GM12878 (cell line): Measurements from ENCODE around the gene ACACA. TPM values are rescaled to one million over a fixed set of nuclear protein-coding genes. Genes with fewer than 3 reads are reported as not detected.

Source experiments
- ATAC-seq: fragments of 200-7000 bp; cut with Tn5 transposase; 3 replicates; pipeline ENCODE4 v1.9.1; 2020; ENCODE audit warnings: mild to moderate bottlenecking, moderate library complexity
- BruUV-seq: library from RNA; stranded (reverse); fragments of 400-500 nt; replicated peaks from 2 replicates; lab custom pipeline; 2021; lab: Mats Ljungman, UMichigan
- CTCF ChIA-PET: fragments of 300-600 bp; sonication (Branson Sonifier 250); formaldehyde crosslinking; extraction: SDS; loops from one replicate; lab custom pipeline; 2021; ENCODE audit warnings: inconsistent platforms; lab: Yijun Ruan, JAX
- POLR2A ChIA-PET: fragments of 350-600 bp; formaldehyde crosslinking; extraction: SDS; loops from one replicate; lab custom pipeline; 2021; ENCODE audit warnings: inconsistent platforms; lab: Charles Lee
- RAD21 ChIA-PET: fragments of 300-600 bp; sonication (Branson Sonifier 250); formaldehyde crosslinking; loops from one replicate; lab custom pipeline; 2023; ENCODE audit warnings: antibody characterized with exemption; ENCODE audit not compliant: unreplicated experiment; lab: Charles Lee
- SMC1A ChIA-PET: fragments of 300-600 bp; sonication (Branson Sonifier 250); formaldehyde crosslinking; loops from one replicate; lab custom pipeline; 2023; ENCODE audit not compliant: unreplicated experiment, uncharacterized antibody; lab: Charles Lee
- DNase-seq: peaks from one replicate; pipeline ENCODE4 v3.0.0-alpha.2; 2011; ENCODE audit warnings: low read depth, low spot score
- FAIRE-seq: peaks from 3 replicates; lab custom pipeline; 2011; peaks lifted over from hg19 to GRCh38; lab: Jason Lieb, UNC
- H2AFZ ChIP-seq: 2 replicates; pipeline ENCODE4 v1.6.0; 2011; ENCODE audit warnings: low read depth, low read length, control low read depth; ENCODE audit not compliant: control insufficient read depth
- H3K27ac ChIP-seq: 2 replicates; pipeline ENCODE4 v1.5.1; 2011; ENCODE audit warnings: control low read depth; ENCODE audit not compliant: control insufficient read depth, insufficient read depth
- H3K27me3 ChIP-seq, 2 experiments: replicated peaks in 1 of 2; 2 replicates each; pipeline versions ENCODE4 v1.6.0 to v1.6.1; 2011; ENCODE audit warnings: low read length in 1 of 2; ENCODE audit not compliant: control insufficient read depth in 2 of 2, insufficient read depth in 2 of 2
- H3K36me3 ChIP-seq, 2 experiments: 2 replicates each; pipeline ENCODE4 v1.5.1; 2011; ENCODE audit warnings: low read length in 1 of 2; ENCODE audit not compliant: control insufficient read depth in 2 of 2, insufficient read depth in 2 of 2
- H3K4me1 ChIP-seq: 2 replicates; pipeline ENCODE4 v1.6.1; 2011; ENCODE audit warnings: mild to moderate bottlenecking, low read length, moderate library complexity, mixed read lengths; ENCODE audit not compliant: control insufficient read depth, insufficient read depth
- H3K4me2 ChIP-seq: 2 replicates; pipeline ENCODE4 v1.6.0; 2011; ENCODE audit warnings: control low read depth; ENCODE audit not compliant: control insufficient read depth, insufficient read depth
- H3K4me3 ChIP-seq: fragments of 200-600 bp; sonication (generic); 2 replicates; pipeline ENCODE4 v1.5.1; 2016
- H3K79me2 ChIP-seq: 2 replicates; pipeline ENCODE4 v1.6.0; 2011; ENCODE audit warnings: low read length; ENCODE audit not compliant: control insufficient read depth, insufficient read depth
- H3K9ac ChIP-seq: 2 replicates; pipeline ENCODE4 v1.8.0; 2011; ENCODE audit warnings: low read length, control low read depth, mixed read lengths; ENCODE audit not compliant: control insufficient read depth, insufficient read depth
- H3K9me3 ChIP-seq: replicated peaks from 3 replicates; pipeline ENCODE4 v1.5.1; 2011; ENCODE audit warnings: mild to moderate bottlenecking, low read length; ENCODE audit not compliant: control insufficient read depth, insufficient read depth
- H4K20me1 ChIP-seq: 2 replicates; pipeline ENCODE4 v1.6.0; 2011; ENCODE audit not compliant: control insufficient read depth, insufficient read depth
- ASH2L ChIP-seq: fragments of 300-600, 200-600 bp; sonication (generic); IDR thresholded peaks from 2 replicates; pipeline ENCODE4 v1.6.1; 2017; ENCODE audit warnings: low read depth, mild to moderate bottlenecking, borderline replicate concordance
- ETV6 ChIP-seq, 2 experiments: fragments of 450-650 bp in 1 of 2; IDR thresholded peaks in 1 of 2; conservative IDR thresholded peaks in 1 of 2; 2 replicates each; pipeline ENCODE4 v1.6.1; 2014; ENCODE audit warnings: antibody characterized with exemption in 1 of 2, borderline replicate concordance in 1 of 2, low read depth in 1 of 2, mild to moderate bottlenecking in 1 of 2, moderate library complexity in 1 of 2
- HCFC1 ChIP-seq: fragments of 150-350 bp; IDR thresholded peaks from 2 replicates; pipeline ENCODE4 v1.6.1; 2014; ENCODE audit warnings: low read length
- PAX8 ChIP-seq: fragments of 450-650 bp; IDR thresholded peaks from 2 replicates; pipeline ENCODE4 v1.6.1; 2017; ENCODE audit warnings: mild to moderate bottlenecking, moderate library complexity
- RCOR1 ChIP-seq: conservative IDR thresholded peaks from 2 replicates; pipeline ENCODE4 v1.6.1; 2012; ENCODE audit warnings: low read depth, low read length, improper control_type of control experiment
- SREBF1 ChIP-seq: IDR thresholded peaks from 2 replicates; pipeline ENCODE4 v1.6.1; 2012; ENCODE audit warnings: mild to moderate bottlenecking, low read length
- SRF ChIP-seq, 2 experiments: IDR thresholded peaks; 2 replicates each; pipeline ENCODE4 v1.6.1; 2011; ENCODE audit warnings: low read depth in 2 of 2, low read length in 2 of 2, mild to moderate bottlenecking in 1 of 2, moderate library complexity in 1 of 2
- TARDBP ChIP-seq: IDR thresholded peaks from 2 replicates; pipeline ENCODE4 v1.6.1; 2016; ENCODE audit warnings: borderline replicate concordance
- TCF12 ChIP-seq: IDR thresholded peaks from 2 replicates; pipeline ENCODE4 v1.6.1; 2011; ENCODE audit warnings: low read depth, mild to moderate bottlenecking, low read length
- ZNF207 ChIP-seq: fragments of 450-650 bp; IDR thresholded peaks from 2 replicates; pipeline ENCODE4 v1.6.1; 2014; ENCODE audit warnings: antibody characterized with exemption, mild to moderate bottlenecking, borderline replicate concordance
- ZNF622 ChIP-seq: fragments of 450-650 bp; IDR thresholded peaks from 2 replicates; pipeline ENCODE4 v1.6.1; 2017; ENCODE audit warnings: mild to moderate bottlenecking, inconsistent platforms
- WGBS: methylation state at CpG from one replicate; pipeline ENCODE4 v1.1.6; 2016; ENCODE audit warnings: low lambda C conversion rate; ENCODE audit not compliant: insufficient replicate concordance, insufficient coverage; ENCODE audit errors: missing lambda C conversion rate; 5-methylcytosine and 5-hydroxymethylcytosine counted together
- in situ Hi-C: fragments of 300-500 bp; cut with MboI; formaldehyde crosslinking; loops from 9 replicates; pipeline ENCODE4 v1.14.3; 2018; ENCODE audit warnings: mixed read lengths
- intact Hi-C: fragments of 100-400 bp; cut with micrococcal nuclease; formaldehyde crosslinking; loops from one replicate; pipeline ENCODE4 v1.14.2; 2022; ENCODE audit not compliant: unreplicated experiment
- polyA plus RNA-seq, 11 experiments: library from polyadenylated mRNA; depleted of rRNA in 4 of 11; unstranded in 6 of 11; stranded (reverse) in 5 of 11; fragments of >200 nt; fragmentation: Nextera tagmentation in 4 of 11; fragmentation: Illumina TruSeq in 1 of 11; extraction: Ambion mirVana in 4 of 11; extraction: Trizol in 1 of 11; gene quantifications; 1 replicate in 1 of 11; 2 replicates in 10 of 11; pipeline versions ENCODE4 v1.2.1 to v1.2.3, GENCODE V29; 2011 to 2016; ENCODE audit warnings: inconsistent platforms in 2 of 11, missing spikeins in 2 of 11, low read depth in 1 of 11
- total RNA-seq, 4 experiments: library from RNA; depleted of rRNA in 3 of 4; stranded (reverse); fragments of >200 nt in 3 of 4; fragmentation: Illumina TruSeq in 1 of 4; extraction: Trizol in 1 of 4; gene quantifications; 2 replicates each; pipeline versions ENCODE4 v1.2.1 to v1.2.3, GENCODE V29; 2013 to 2021
- TF ChIP-seq, protein P1 (sequence below): IDR thresholded peaks from 2 replicates; pipeline ENCODE4 v1.6.1; 2012; ENCODE audit warnings: mild to moderate bottlenecking, low read depth, low read length
- TF ChIP-seq, protein P2 (sequence below): fragments of 450-650 bp; IDR thresholded peaks from 2 replicates; pipeline ENCODE4 v1.6.1; 2016; ENCODE audit warnings: mild to moderate bottlenecking
- TF ChIP-seq, protein P3 (sequence below): IDR thresholded peaks from 2 replicates; pipeline ENCODE4 v1.6.1; 2011; ENCODE audit warnings: low read depth, mild to moderate bottlenecking, low read length, moderate library complexity, borderline replicate concordance; ENCODE audit errors: extremely low read depth

ACACA gene
- total and polyA plus RNA-seq, 10 of the 15 experiments (the other 5 are each of a cell fraction or from before 2014, with no cell fraction given), result 12.9 to 74.2 (median 32.0) TPM

DNA sequence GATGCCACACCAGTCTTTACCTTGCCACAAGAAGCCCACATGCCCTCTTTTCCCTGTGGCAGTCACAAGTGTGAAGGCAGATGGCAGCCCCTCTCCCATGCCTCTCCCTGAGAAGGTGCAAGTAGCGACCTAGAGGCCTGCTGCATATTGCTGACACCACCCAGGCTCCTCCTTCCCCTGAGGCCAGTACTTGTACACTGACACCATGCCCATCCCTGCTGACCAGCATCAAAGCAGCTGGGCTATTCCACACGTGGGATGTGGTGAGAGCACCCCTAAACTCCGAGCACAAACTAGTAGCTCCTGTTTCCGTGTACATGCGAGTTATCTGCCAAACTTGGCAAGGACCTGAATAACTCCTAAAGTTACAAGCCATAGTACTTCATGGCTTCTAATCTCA lies 308.5 kb downstream of the ACACA start:
- ATAC-seq (no peak), FAIRE-seq (no peak)
- no TSS peak for BruUV-seq
- Histone ChIP-seq H3K4me1 (no peaks in the 10 kb centered on the region), H2AFZ (no peak overlapping the region), H3K4me2 (no peak overlapping the region), H3K9ac (no peak overlapping the region), H3K36me3 (peaks cover 18 to 21% of the 10 kb centered on the region in 2 experiments; a peak in 3 of 4 replicates), H3K27ac (no peak overlapping the region), H3K79me2 (no peaks in the 10 kb centered on the region), H3K27me3 (no peaks in the 10 kb centered on the region)
- intact Hi-C loops, result no loop called here
- POLR2A ChIA-PET, result no interaction called here
- in situ Hi-C loops, result no loop called here
- SMC1A ChIA-PET, result no interaction called here
- RAD21 ChIA-PET, result no interaction called here
- TF ChIP-seq HCFC1 (no peak), ZNF207 (no peak), RCOR1 (no peak), TARDBP (no peak), ZNF622 (no peak), ETV6 (conservative IDR thresholded peaks at IDR 0.05 in 1 of 2, IDR thresholded peaks at IDR 0.05 in 1 of 2; ENCODE audit: borderline replicate concordance in 1 of 2, low read depth in 1 of 2) (no peak), SRF (IDR thresholded peaks at IDR 0.05; ENCODE audit: low read depth in 2 of 2, low read length in 2 of 2) (no peak), TCF12 (no peak), ASH2L (no peak), SREBF1 (no peak), PAX8 (no peak)
- TF ChIP-seq, protein P1, sequence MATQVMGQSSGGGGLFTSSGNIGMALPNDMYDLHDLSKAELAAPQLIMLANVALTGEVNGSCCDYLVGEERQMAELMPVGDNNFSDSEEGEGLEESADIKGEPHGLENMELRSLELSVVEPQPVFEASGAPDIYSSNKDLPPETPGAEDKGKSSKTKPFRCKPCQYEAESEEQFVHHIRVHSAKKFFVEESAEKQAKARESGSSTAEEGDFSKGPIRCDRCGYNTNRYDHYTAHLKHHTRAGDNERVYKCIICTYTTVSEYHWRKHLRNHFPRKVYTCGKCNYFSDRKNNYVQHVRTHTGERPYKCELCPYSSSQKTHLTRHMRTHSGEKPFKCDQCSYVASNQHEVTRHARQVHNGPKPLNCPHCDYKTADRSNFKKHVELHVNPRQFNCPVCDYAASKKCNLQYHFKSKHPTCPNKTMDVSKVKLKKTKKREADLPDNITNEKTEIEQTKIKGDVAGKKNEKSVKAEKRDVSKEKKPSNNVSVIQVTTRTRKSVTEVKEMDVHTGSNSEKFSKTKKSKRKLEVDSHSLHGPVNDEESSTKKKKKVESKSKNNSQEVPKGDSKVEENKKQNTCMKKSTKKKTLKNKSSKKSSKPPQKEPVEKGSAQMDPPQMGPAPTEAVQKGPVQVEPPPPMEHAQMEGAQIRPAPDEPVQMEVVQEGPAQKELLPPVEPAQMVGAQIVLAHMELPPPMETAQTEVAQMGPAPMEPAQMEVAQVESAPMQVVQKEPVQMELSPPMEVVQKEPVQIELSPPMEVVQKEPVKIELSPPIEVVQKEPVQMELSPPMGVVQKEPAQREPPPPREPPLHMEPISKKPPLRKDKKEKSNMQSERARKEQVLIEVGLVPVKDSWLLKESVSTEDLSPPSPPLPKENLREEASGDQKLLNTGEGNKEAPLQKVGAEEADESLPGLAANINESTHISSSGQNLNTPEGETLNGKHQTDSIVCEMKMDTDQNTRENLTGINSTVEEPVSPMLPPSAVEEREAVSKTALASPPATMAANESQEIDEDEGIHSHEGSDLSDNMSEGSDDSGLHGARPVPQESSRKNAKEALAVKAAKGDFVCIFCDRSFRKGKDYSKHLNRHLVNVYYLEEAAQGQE, result no peak
- TF ChIP-seq, protein P2, sequence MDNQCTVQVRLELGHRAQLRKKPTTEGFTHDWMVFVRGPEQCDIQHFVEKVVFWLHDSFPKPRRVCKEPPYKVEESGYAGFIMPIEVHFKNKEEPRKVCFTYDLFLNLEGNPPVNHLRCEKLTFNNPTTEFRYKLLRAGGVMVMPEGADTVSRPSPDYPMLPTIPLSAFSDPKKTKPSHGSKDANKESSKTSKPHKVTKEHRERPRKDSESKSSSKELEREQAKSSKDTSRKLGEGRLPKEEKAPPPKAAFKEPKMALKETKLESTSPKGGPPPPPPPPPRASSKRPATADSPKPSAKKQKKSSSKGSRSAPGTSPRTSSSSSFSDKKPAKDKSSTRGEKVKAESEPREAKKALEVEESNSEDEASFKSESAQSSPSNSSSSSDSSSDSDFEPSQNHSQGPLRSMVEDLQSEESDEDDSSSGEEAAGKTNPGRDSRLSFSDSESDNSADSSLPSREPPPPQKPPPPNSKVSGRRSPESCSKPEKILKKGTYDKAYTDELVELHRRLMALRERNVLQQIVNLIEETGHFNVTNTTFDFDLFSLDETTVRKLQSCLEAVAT, result no peak
- TF ChIP-seq, protein P3, sequence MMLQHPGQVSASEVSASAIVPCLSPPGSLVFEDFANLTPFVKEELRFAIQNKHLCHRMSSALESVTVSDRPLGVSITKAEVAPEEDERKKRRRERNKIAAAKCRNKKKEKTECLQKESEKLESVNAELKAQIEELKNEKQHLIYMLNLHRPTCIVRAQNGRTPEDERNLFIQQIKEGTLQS, result no peak
- TF ChIP-seq, all 136 proteins: peak for 0
- 89% methylated on average over 5 of the region's 5 CpGs for WGBS
- no peaks in the 10 kb centered on the region for H3K9me3 ChIP-seq
- no peak overlapping the region for H3K4me3 ChIP-seq
- DNase-seq, result no peak
- H4K20me1 ChIP-seq, result no peaks in the 10 kb centered on the region
- CTCF ChIA-PET, result interaction anchor here (1.0 kb wide), 1 partner anchor 12 kb away, joined by 3 read pairs; no protein-coding TSS in a partner anchor
